Kidney (tissue), 14 donors: ENCODE results near the gene LYZ. TPM values are rescaled to one million over a fixed set of nuclear protein-coding genes. Genes with fewer than 3 reads are reported as not detected.

ENCODE experiments used
- DNase-seq, 5 donors: peaks; one replicate each; pipeline ENCODE4 v3.0.0-alpha.2; 2013 to 2020
- FAIRE-seq: peaks from 2 replicates; lab custom pipeline; 2012; peaks lifted over from hg19 to GRCh38; lab: Jason Lieb, UNC
- H3K27ac ChIP-seq, 2 donors: one replicate each; pipeline ENCODE4 v1.7.0; 2013; ENCODE audit warnings: low read depth in 2 of 2, low read length in 2 of 2, inconsistent platforms in 1 of 2
- H3K27me3 ChIP-seq: one replicate; pipeline ENCODE4 v1.7.1; 2013; ENCODE audit warnings: low read length, inconsistent platforms; ENCODE audit not compliant: control insufficient read depth, insufficient read depth
- H3K36me3 ChIP-seq, 3 donors: one replicate each; pipeline versions ENCODE4 v1.7.0 to v1.7.1; 2013; ENCODE audit warnings: low read length in 3 of 3, control low read depth in 1 of 3, inconsistent platforms in 1 of 3; ENCODE audit not compliant: insufficient read depth in 3 of 3, control insufficient read depth in 2 of 3
- H3K4me1 ChIP-seq, 3 donors: one replicate each; pipeline versions ENCODE4 v1.7.0 to v1.7.1; 2013; ENCODE audit warnings: low read length in 3 of 3, inconsistent platforms in 1 of 3, low read depth in 1 of 3; ENCODE audit not compliant: control insufficient read depth in 2 of 3, insufficient read depth in 2 of 3
- H3K4me3 ChIP-seq, 3 donors: one replicate each; pipeline versions ENCODE4 v1.7.0 to v1.8.1; 2013; ENCODE audit warnings: low read length in 3 of 3, control low read depth in 1 of 3, inconsistent platforms in 1 of 3
- H3K9ac ChIP-seq, 3 donors: one replicate each; pipeline versions ENCODE4 v1.7.0 to v1.7.1; 2013; ENCODE audit warnings: low read length in 3 of 3, control low read depth in 1 of 3, inconsistent platforms in 1 of 3
- H3K9me3 ChIP-seq, 3 donors: one replicate each; pipeline versions ENCODE4 v1.7.0 to v1.7.1; 2013; ENCODE audit warnings: low read length in 3 of 3, control low read depth in 1 of 3, inconsistent platforms in 1 of 3; ENCODE audit not compliant: control insufficient read depth in 2 of 3, insufficient read depth in 1 of 3
- intact Hi-C: fragments of 100-400 bp; cut with DNase I; formaldehyde crosslinking; loops from one replicate; pipeline ENCODE4 v1.11.1; 2022
- polyA plus RNA-seq: library from polyadenylated mRNA; stranded (reverse); fragments of 350-450 nt; fragmentation: Illumina TruSeq; extraction: RNeasy Lipid Tissue Mini Kit (QIAGEN cat#74804); gene quantifications from one replicate; pipeline ENCODE4 v1.2.3, GENCODE V29; 2014; ENCODE audit warnings: low read depth, low replicate concordance; ENCODE audit not compliant: insufficient read depth
- total RNA-seq: library from RNA; stranded (reverse); fragmentation: NEBNext Ultra II Directional; extraction: Animal tissue kit (Norgen Biotek cat#: 25700); gene quantifications from one replicate; pipeline ENCODE4 v1.2.1, GENCODE V29; 2021
- TF ChIP-seq, protein P1 (sequence below): IDR thresholded peaks from 3 replicates; pipeline ENCODE4 v1.5.1; 2012; ENCODE audit warnings: mild to moderate bottlenecking, moderate library complexity, borderline replicate concordance; ENCODE audit not compliant: insufficient read depth; ENCODE audit errors: extremely low read depth
- donor health status: control.
- donor health status: control.
- donor health status: control.
- donor health status: control.
- donor health status: control.
- donor health status: DM: yes; HTN: yes; CAD: no.
- donor health status: Normal renal cell carcinoma (clear cell type).

Gene LYZ
- total and polyA plus RNA-seq, 2 donors from 2014 or later, result 7.1 to 70.9 TPM

DNA sequence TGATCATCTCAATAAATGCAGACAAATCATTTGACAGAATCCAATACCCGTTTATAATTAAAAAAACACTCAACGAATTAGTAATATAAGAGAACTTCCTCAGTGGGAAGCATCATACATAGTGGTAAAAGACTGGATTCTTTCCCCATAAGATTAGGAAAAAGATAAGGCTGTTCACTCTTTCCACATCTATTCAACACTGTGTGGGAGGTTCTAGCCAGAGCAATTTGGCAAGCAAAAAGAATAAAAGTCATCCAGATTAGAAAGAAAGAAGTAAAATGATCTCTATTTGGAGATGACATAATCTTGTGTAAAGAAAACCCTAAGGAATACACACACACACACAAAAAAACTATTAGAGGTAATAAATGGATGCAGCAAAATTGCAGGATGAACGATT is 49.8 kb downstream of the LYZ start:
- DNase-seq, result no peak
- Histone ChIP-seq H3K27me3 (no peaks in the 10 kb centered on the region), H3K9me3 (peaks cover 0 to 3% (median 0%) of the 10 kb centered on the region in 3 donors), H3K27ac (no peak overlapping the region), H3K9ac (no peak overlapping the region), H3K4me3 (no peak overlapping the region), H3K36me3 (no peaks in the 10 kb centered on the region), H3K4me1 (no peaks in the 10 kb centered on the region)
- intact Hi-C loops, result no loop called here
- FAIRE-seq, result no peak
- TF ChIP-seq, protein P1, sequence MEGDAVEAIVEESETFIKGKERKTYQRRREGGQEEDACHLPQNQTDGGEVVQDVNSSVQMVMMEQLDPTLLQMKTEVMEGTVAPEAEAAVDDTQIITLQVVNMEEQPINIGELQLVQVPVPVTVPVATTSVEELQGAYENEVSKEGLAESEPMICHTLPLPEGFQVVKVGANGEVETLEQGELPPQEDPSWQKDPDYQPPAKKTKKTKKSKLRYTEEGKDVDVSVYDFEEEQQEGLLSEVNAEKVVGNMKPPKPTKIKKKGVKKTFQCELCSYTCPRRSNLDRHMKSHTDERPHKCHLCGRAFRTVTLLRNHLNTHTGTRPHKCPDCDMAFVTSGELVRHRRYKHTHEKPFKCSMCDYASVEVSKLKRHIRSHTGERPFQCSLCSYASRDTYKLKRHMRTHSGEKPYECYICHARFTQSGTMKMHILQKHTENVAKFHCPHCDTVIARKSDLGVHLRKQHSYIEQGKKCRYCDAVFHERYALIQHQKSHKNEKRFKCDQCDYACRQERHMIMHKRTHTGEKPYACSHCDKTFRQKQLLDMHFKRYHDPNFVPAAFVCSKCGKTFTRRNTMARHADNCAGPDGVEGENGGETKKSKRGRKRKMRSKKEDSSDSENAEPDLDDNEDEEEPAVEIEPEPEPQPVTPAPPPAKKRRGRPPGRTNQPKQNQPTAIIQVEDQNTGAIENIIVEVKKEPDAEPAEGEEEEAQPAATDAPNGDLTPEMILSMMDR, result no peak

DNA sequence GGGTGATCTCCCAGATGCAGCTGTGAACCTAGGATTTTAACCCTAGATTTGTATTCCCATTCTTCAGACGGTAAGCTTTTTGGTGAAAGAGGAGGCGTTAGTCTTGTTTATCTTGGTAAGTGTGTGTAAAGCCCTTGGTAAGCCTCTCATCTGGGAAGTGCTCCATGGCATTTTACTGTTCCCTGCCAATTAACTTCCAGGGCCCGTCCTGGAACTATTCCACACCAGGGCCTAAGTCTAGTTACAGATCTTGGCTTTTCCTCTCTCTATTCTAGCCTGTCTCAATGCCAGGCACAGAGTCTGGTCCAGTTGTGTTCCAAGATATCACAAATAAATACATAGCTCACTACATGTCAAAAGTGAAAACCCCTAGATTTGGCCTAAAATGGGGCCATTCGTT is 53.8 kb downstream of the LYZ start:
- intact Hi-C loops, result no loop called here
- no peak overlapping the region for H3K4me3 ChIP-seq
- TF ChIP-seq, protein P1, result no peak

More for the DNA sequence above, 53.8 kb downstream of the LYZ start:
- Histone ChIP-seq H3K27ac (no peak overlapping the region), H3K36me3 (no peaks in the 10 kb centered on the region), H3K9ac (no peak overlapping the region), H3K27me3 (no peaks in the 10 kb centered on the region), H3K9me3 (no peaks in the 10 kb centered on the region), H3K4me1 (no peaks in the 10 kb centered on the region)
- DNase-seq (no peak), FAIRE-seq (no peak)

Other genes starting within 250 kb of the LYZ start
- gene CPSF6, start 108.8 kb upstream of the LYZ start, total RNA-seq, result 57.3 TPM
- 21.0 TPM for gene CPSF6, start 108.8 kb upstream of the LYZ start, polyA plus RNA-seq
- 14.5 TPM for gene YEATS4, start 11.4 kb downstream of the LYZ start, total RNA-seq
- gene YEATS4, start 11.4 kb downstream of the LYZ start, polyA plus RNA-seq, result 15.6 TPM
- 31.4 TPM for gene FRS2, start 122.0 kb downstream of the LYZ start, total RNA-seq
- gene FRS2, start 122.0 kb downstream of the LYZ start, polyA plus RNA-seq, result 4.6 TPM
- 117 TPM for gene CCT2, start 237.1 kb downstream of the LYZ start, total RNA-seq
- 125 TPM for gene CCT2, start 237.1 kb downstream of the LYZ start, polyA plus RNA-seq